ENCODE measurements around the gene FAM163B. TPM values are rescaled to one million over a fixed set of nuclear protein-coding genes. Genes with fewer than 3 reads are reported as not detected.

FAM163B gene
- polyA plus RNA-seq, 1 of the 3 experiments (the other 2 are of a cell fraction), result 0.05 TPM

GRCh38 chr9:133614678-133615077 is 5.5 kb upstream of the FAM163B start:
- H3K4me1 ChIP-seq (ENCODE audit: control insufficient read depth in 1 of 2, insufficient read depth in 2 of 2, low read depth in 1 of 2, low read length in 1 of 2), result peaks cover 0 to 43% of the 10 kb centered on the region in 2 experiments; a peak in 1 of 4 replicates
- no peaks in the 10 kb centered on the region for H3K36me3 ChIP-seq (replicated peaks in 1 of 2; ENCODE audit: control insufficient read depth in 1 of 2, insufficient read depth in 2 of 2, low read length in 1 of 2)
- TF ChIP-seq FOXJ3 (CRISPR knock-in tag; IDR thresholded peaks at IDR 0.05), result no peak
- TF ChIP-seq RFX5 (IDR thresholded peaks at IDR 0.05; ENCODE audit: low read length), result no peak
- TF ChIP-seq FOXM1 (IDR thresholded peaks at IDR 0.05; ENCODE audit: low read depth), result no peak
- no peak for TF ChIP-seq RAD21 (IDR thresholded peaks at IDR 0.05; ENCODE audit: low read length)
- TF ChIP-seq MXI1 (IDR thresholded peaks at IDR 0.05; ENCODE audit: low read depth, low read length), result no peak
- TF ChIP-seq YY1 (IDR thresholded peaks at IDR 0.05; ENCODE audit: low read depth), result no peak
- TF ChIP-seq IRF3 (IDR thresholded peaks at IDR 0.05; ENCODE audit: low read depth, low read length), result no peak
- TF ChIP-seq CHD2 (IDR thresholded peaks at IDR 0.05; ENCODE audit: low read length, partially characterized antibody), result no peak
- TF ChIP-seq EP300 (IDR thresholded peaks at IDR 0.05; ENCODE audit: borderline replicate concordance in 1 of 2, low read depth in 1 of 2, low read length in 1 of 2), result no peak
- no peak for TF ChIP-seq JUND (IDR thresholded peaks at IDR 0.05)
- TF ChIP-seq CTCF (IDR thresholded peaks at IDR 0.05), result no peak
- TF ChIP-seq TEAD4 (IDR thresholded peaks at IDR 0.05; ENCODE audit: borderline replicate concordance, insufficient read depth), result no peak
- no peak for TF ChIP-seq TCF12 (IDR thresholded peaks at IDR 0.05)
- no peak for TF ChIP-seq TAF1 (IDR thresholded peaks at IDR 0.05; ENCODE audit: borderline replicate concordance, low read depth, low read length)

GRCh38 chr9:133614056-133614455 is 4.9 kb upstream of the FAM163B start:
- ChIA-PET CTCF (no interaction called here), POLR2A (interaction anchor here (18.3 kb wide), 1 partner anchor 23 kb away, joined by 261 read pairs; the partner anchor contains the start of gene DBH)
- Histone ChIP-seq H3K27me3 (ENCODE audit: insufficient read depth) (peaks cover 6% of the 10 kb centered on the region; the same call in 1 of the 2 replicates), H3K9me3 (no peaks in the 10 kb centered on the region), H3K9me2 (no peaks in the 10 kb centered on the region), H3K79me2 (ENCODE audit: insufficient read depth) (no peaks in the 10 kb centered on the region), H3K27ac (ENCODE audit: low read depth in 2 of 2, low read length in 1 of 2) (no peak overlapping the region), H2AFZ (ENCODE audit: low read depth) (no peak overlapping the region), H3K36me3 (replicated peaks in 1 of 2; ENCODE audit: control insufficient read depth in 1 of 2, insufficient read depth in 2 of 2, low read length in 1 of 2) (no peaks in the 10 kb centered on the region), H3K4me2 (no peak overlapping the region), H3K9ac (no peak overlapping the region), H3F3A (replicated peaks; ENCODE audit: insufficient read depth) (no peaks in the 10 kb centered on the region), H4K20me1 (ENCODE audit: insufficient read depth) (no peaks in the 10 kb centered on the region), H3K4me3 (ENCODE audit: low read depth in 2 of 2, low read length in 1 of 2) (no peak overlapping the region), H3K4me1 (ENCODE audit: control insufficient read depth in 1 of 2, insufficient read depth in 2 of 2, low read depth in 1 of 2, low read length in 1 of 2) (peaks cover 0 to 45% of the 10 kb centered on the region in 2 experiments; a peak in 1 of 4 replicates)
- DNase-seq, result no peak
- TF ChIP-seq SMC3 (IDR thresholded peaks at IDR 0.05; ENCODE audit: low read depth, low read length), result no peak
- TF ChIP-seq GATA2 (CRISPR knock-in tag; IDR thresholded peaks at IDR 0.05), result no peak
- TF ChIP-seq FOXJ3 (CRISPR knock-in tag; IDR thresholded peaks at IDR 0.05), result no peak
- no peak for TF ChIP-seq NFIC (IDR thresholded peaks at IDR 0.05; ENCODE audit: borderline replicate concordance)
- 39% methylated on average over 10 of the region's 10 CpGs for WGBS (ENCODE audit: low lambda C conversion rate)

More at GRCh38 chr9:133614678-133615077, 5.5 kb upstream of the FAM163B start:
- CTCF ChIA-PET, result no interaction called here
- peaks cover 9% of the 10 kb centered on the region; the same call in 1 of the 2 replicates for H3K27me3 ChIP-seq (ENCODE audit: insufficient read depth)
- H3K4me2 ChIP-seq, result no peak overlapping the region
- H4K20me1 ChIP-seq (ENCODE audit: insufficient read depth), result no peaks in the 10 kb centered on the region
- no peaks in the 10 kb centered on the region for H3K9me3 ChIP-seq
- H3K9ac ChIP-seq, result no peak overlapping the region
- no peaks in the 10 kb centered on the region for H3K9me2 ChIP-seq
- H3K27ac ChIP-seq (ENCODE audit: low read depth in 2 of 2, low read length in 1 of 2), result no peak overlapping the region; a peak in 1 of 4 replicates
- H3F3A ChIP-seq (replicated peaks; ENCODE audit: insufficient read depth), result no peaks in the 10 kb centered on the region
- no peak overlapping the region for H3K4me3 ChIP-seq (ENCODE audit: low read depth in 2 of 2, low read length in 1 of 2)
- 50% methylated on average over 5 of the region's 5 CpGs for WGBS (ENCODE audit: low lambda C conversion rate)
- H3K79me2 ChIP-seq (ENCODE audit: insufficient read depth), result no peaks in the 10 kb centered on the region
- H2AFZ ChIP-seq (ENCODE audit: low read depth), result no peak overlapping the region
- no peak for DNase-seq
- POLR2A ChIA-PET, result interaction anchor here (0.9 to 18.3 kb wide), 2 partner anchors 23 to 81 kb away, joined by 4 to 261 read pairs; partner anchors contain the start of genes ADAMTSL2 and DBH

All from SK-N-SH (cell line).